Endodermal cell (in vitro differentiated cells): ENCODE data around the gene THSD7B. TPM values are rescaled to one million over a fixed set of nuclear protein-coding genes. Genes with fewer than 3 reads are reported as not detected.

ENCODE experiments used
- DNase-seq: peaks from one replicate; pipeline ENCODE4 v3.0.0-alpha.2; 2017
- H3K27ac ChIP-seq: 2 replicates; pipeline ENCODE4 v1.5.1; 2013; ENCODE audit warnings: mild to moderate bottlenecking, low read depth, low read length, moderate library complexity
- H3K27me3 ChIP-seq: 2 replicates; pipeline ENCODE4 v1.6.1; 2013; ENCODE audit warnings: mild to moderate bottlenecking, low read length, moderate library complexity; ENCODE audit not compliant: insufficient read depth, control insufficient read depth, poor library complexity, severe bottlenecking
- H3K36me3 ChIP-seq: 2 replicates; pipeline ENCODE4 v1.7.0; 2013; ENCODE audit warnings: mild to moderate bottlenecking, low read length, moderate library complexity; ENCODE audit not compliant: control insufficient read depth, insufficient read depth
- H3K4me1 ChIP-seq: one replicate; pipeline ENCODE4 v1.7.0; 2013; ENCODE audit warnings: low read length; ENCODE audit not compliant: control insufficient read depth, insufficient read depth
- H3K4me3 ChIP-seq: 2 replicates; pipeline ENCODE4 v1.5.1; 2013; ENCODE audit warnings: mild to moderate bottlenecking, low read length, moderate library complexity
- H3K9ac ChIP-seq: 2 replicates; pipeline ENCODE4 v1.6.1; 2013; ENCODE audit warnings: mild to moderate bottlenecking, low read length, moderate library complexity; ENCODE audit not compliant: poor library complexity, severe bottlenecking; ENCODE audit errors: extremely low read depth
- H3K9me3 ChIP-seq: 2 replicates; pipeline ENCODE4 v1.6.1; 2013; ENCODE audit warnings: mild to moderate bottlenecking, low read length, moderate library complexity; ENCODE audit not compliant: control insufficient read depth
- H3K27ac Mint-ChIP-seq: 2 replicates; pipeline ENCODE4 v1.8.0; 2020; ENCODE audit warnings: mixed read lengths
- H3K27me3 Mint-ChIP-seq: 2 replicates; pipeline ENCODE4 v1.8.0; 2021; ENCODE audit warnings: mild to moderate bottlenecking, mixed read lengths; ENCODE audit not compliant: insufficient read depth
- H3K36me3 Mint-ChIP-seq: 2 replicates; pipeline ENCODE4 v1.8.0; 2020; ENCODE audit warnings: low read depth, mixed read lengths
- H3K4me1 Mint-ChIP-seq: 2 replicates; pipeline ENCODE4 v1.8.0; 2020; ENCODE audit warnings: mixed read lengths
- H3K4me3 Mint-ChIP-seq: 2 replicates; pipeline ENCODE4 v1.8.0; 2020; ENCODE audit warnings: mild to moderate bottlenecking, moderate library complexity, mixed read lengths
- H3K9me3 Mint-ChIP-seq: 2 replicates; pipeline ENCODE4 v1.8.0; 2020; ENCODE audit warnings: mild to moderate bottlenecking, mixed read lengths
- CTCF ChIP-seq: fragments of 200-600 bp; sonication (generic); conservative IDR thresholded peaks from 2 replicates; pipeline ENCODE4 v1.5.0; 2021; ENCODE audit warnings: antibody characterized with exemption, mild to moderate bottlenecking
- WGBS, 2 experiments: methylation state at CpG; one replicate each; pipeline versions ENCODE4 v1.1.5 to v1.1.7; 2013; ENCODE audit warnings: missing lambda C conversion rate in 2 of 2, mixed read lengths in 1 of 2; ENCODE audit not compliant: insufficient coverage in 1 of 2, insufficient read length in 1 of 2; 5-methylcytosine and 5-hydroxymethylcytosine counted together
- total RNA-seq, 2 donors: library from RNA; stranded (reverse); fragmentation: NEBNext Ultra II Directional in 1 of 2; extraction: Animal tissue kit (Norgen Biotek cat#: 25700) in 1 of 2; gene quantifications; 2 replicates in 1 of 2; 3 replicates in 1 of 2; pipeline ENCODE4 v1.2.1, GENCODE V29; 2021

Gene THSD7B
- total RNA-seq, 2 donors from 2014 or later, result 1.8 to 2.6 TPM

DNA sequence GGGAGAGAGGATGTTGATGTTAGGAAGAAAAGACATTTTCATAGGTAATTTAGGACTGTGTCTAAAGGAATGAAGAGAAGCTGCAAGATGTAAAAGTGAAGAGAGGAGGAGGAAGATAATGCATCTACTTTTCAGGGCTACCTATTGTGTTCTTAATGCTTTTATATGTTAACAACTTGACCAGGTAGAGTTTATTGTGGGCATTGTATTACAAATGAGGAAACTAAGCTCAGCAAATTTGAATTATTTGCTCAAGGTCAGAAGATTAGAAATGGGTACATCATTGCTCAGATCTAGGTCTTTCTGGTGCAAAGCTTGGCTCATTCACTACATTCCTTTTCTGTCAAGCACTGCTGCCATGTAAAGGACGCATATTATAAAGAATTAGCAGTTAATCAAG lies 441.7 kb downstream of the THSD7B start:
- H3K27ac ChIP-seq, result no peak overlapping the region
- H3K27me3 ChIP-seq, result no peaks in the 10 kb centered on the region
- Mint-ChIP-seq H3K4me1 (peaks cover 39% of the 10 kb centered on the region), H3K36me3 (no peaks in the 10 kb centered on the region), H3K27ac (no peak overlapping the region), H3K9me3 (no peaks in the 10 kb centered on the region), H3K27me3 (no peaks in the 10 kb centered on the region), H3K4me3 (no peak overlapping the region)
- no peak for TF ChIP-seq CTCF
- WGBS, 2 experiments, result 83% methylated on average over 1 of the region's 1 CpG; no CpG with 5 or more reads in 1 of the 2 experiments
- H3K9ac ChIP-seq, result no peak overlapping the region
- H3K4me1 ChIP-seq, result peaks cover 7% of the 10 kb centered on the region
- H3K9me3 ChIP-seq, result no peaks in the 10 kb centered on the region
- DNase-seq, result no peak
- no peaks in the 10 kb centered on the region for H3K36me3 ChIP-seq
- no peak overlapping the region for H3K4me3 ChIP-seq

- Histone ChIP-seq H3K27me3 (no peaks in the 10 kb centered on the region), H3K4me1 (peaks cover 7% of the 10 kb centered on the region), H3K9me3 (no peaks in the 10 kb centered on the region), H3K27ac (no peak overlapping the region), H3K9ac (no peak overlapping the region), H3K4me3 (peak overlapping the region; percentile 26), H3K36me3 (no peaks in the 10 kb centered on the region)
- WGBS, 2 experiments, result 88% methylated on average over 2 of the region's 2 CpGs; no CpG with 5 or more reads in 1 of the 2 experiments
- Mint-ChIP-seq H3K27me3 (no peaks in the 10 kb centered on the region), H3K4me1 (peaks cover 31% of the 10 kb centered on the region), H3K4me3 (peak overlapping the region; percentile 31), H3K27ac (peak overlapping the region; percentile 80), H3K36me3 (no peaks in the 10 kb centered on the region), H3K9me3 (no peaks in the 10 kb centered on the region)
- no peak for TF ChIP-seq CTCF
- no peak for DNase-seq
Observed at GRCh38 chr2:137208431-137208891, 443.1 kb downstream of the THSD7B start.

DNA sequence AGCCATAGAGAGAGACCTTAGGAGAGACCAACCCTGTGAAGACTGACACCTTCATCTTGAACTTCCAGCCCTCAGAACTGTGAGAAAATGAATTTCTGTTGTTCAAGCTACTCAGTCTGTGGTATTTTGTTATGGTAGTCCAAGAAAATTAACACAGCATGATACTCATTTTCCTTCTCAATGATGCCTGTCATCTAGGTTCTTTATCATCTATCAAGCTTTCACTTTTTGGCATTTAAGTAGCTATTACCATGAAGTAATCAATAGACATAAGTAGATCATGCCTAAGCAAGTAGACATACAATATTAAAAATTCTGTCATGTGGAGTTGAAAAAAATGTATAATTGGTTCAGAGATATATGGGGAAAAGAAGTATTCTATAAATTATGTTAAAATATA lies 444.7 kb downstream of the THSD7B start:
- H3K4me3 Mint-ChIP-seq, result no peak overlapping the region

More for the DNA sequence above, 444.7 kb downstream of the THSD7B start:
- Histone ChIP-seq H3K4me3 (no peak overlapping the region), H3K27ac (peak overlapping the region; percentile 54), H3K36me3 (no peaks in the 10 kb centered on the region), H3K4me1 (peaks cover 7% of the 10 kb centered on the region), H3K9me3 (no peaks in the 10 kb centered on the region), H3K27me3 (no peaks in the 10 kb centered on the region), H3K9ac (no peak overlapping the region)
- H3K27me3 Mint-ChIP-seq, result no peaks in the 10 kb centered on the region
- peaks cover 31% of the 10 kb centered on the region for H3K4me1 Mint-ChIP-seq
- H3K27ac Mint-ChIP-seq, result no peak overlapping the region
- no peak for DNase-seq
- no peaks in the 10 kb centered on the region for H3K9me3 Mint-ChIP-seq
- TF ChIP-seq CTCF, result no peak
- H3K36me3 Mint-ChIP-seq, result no peaks in the 10 kb centered on the region
